Stomach (tissue), 9 donors: ENCODE results near the gene SNX9. TPM values are rescaled to one million over a fixed set of nuclear protein-coding genes. Genes with fewer than 3 reads are reported as not detected.

Experiments used
- DNase-seq, 2 donors: peaks; one replicate each; pipeline versions ENCODE4 v3.0.0 to v3.0.0-alpha.2; 2013 to 2019
- H3K27ac ChIP-seq, 5 donors: fragments of 200-600 bp in 4 of 5; sonication (generic) in 4 of 5; one replicate each; pipeline ENCODE4 v1.5.1; 2013 to 2019; ENCODE audit warnings: mild to moderate bottlenecking in 1 of 5, moderate library complexity in 1 of 5
- H3K27me3 ChIP-seq, 3 donors: fragments of 200-600 bp; sonication (generic); one replicate each; pipeline ENCODE4 v1.5.1; 2017 to 2019; ENCODE audit warnings: mixed run types in 1 of 3
- H3K36me3 ChIP-seq, 4 donors: fragments of 200-600 bp; sonication (generic); 1 replicate in 3 of 4; 2 replicates in 1 of 4; pipeline ENCODE4 v1.5.1; 2016 to 2019
- H3K4me1 ChIP-seq, 4 donors: fragments of 200-600 bp; sonication (generic); one replicate each; pipeline ENCODE4 v1.5.1; 2016 to 2019
- H3K4me3 ChIP-seq, 4 donors: fragments of 200-600 bp; sonication (generic) in 3 of 4; one replicate each; pipeline ENCODE4 v1.5.1; 2016 to 2019; ENCODE audit warnings: mild to moderate bottlenecking in 1 of 4
- H3K9me3 ChIP-seq, 4 donors: fragments of 200-600 bp; sonication (generic); one replicate each; pipeline ENCODE4 v1.5.1; 2016 to 2019
- CTCF ChIP-seq, 7 experiments: fragments of 450-650 bp in 4 of 7; fragments of 200-600 bp in 3 of 7; sonication (generic) in 3 of 7; IDR thresholded peaks; one replicate each; pipeline ENCODE4 v1.5.1; 2016 to 2019; ENCODE audit warnings: antibody characterized with exemption in 7 of 7, control low read depth in 2 of 7, mild to moderate bottlenecking in 1 of 7
- EP300 ChIP-seq: sonication (generic); formaldehyde crosslinking; IDR thresholded peaks from one replicate; pipeline ENCODE4 v1.6.1; 2017; ENCODE audit warnings: antibody characterized with exemption
- POLR2A ChIP-seq, 4 donors: fragments of 450-650 bp; IDR thresholded peaks; one replicate each; pipeline ENCODE4 v1.6.1; 2016; ENCODE audit warnings: antibody characterized with exemption in 4 of 4, control low read depth in 2 of 4, mild to moderate bottlenecking in 1 of 4, moderate library complexity in 1 of 4
- POLR2AphosphoS5 ChIP-seq, 3 donors: sonication (generic); formaldehyde crosslinking; IDR thresholded peaks; one replicate each; pipeline ENCODE4 v1.6.1; 2016; ENCODE audit warnings: antibody characterized with exemption in 3 of 3
- WGBS, 5 donors: extraction: QIAGEN DNeasy Blood & Tissue Kit in 3 of 5; methylation state at CpG; one replicate each; pipeline versions ENCODE4 v1.1.5 to v1.1.7; 2013 to 2018; 5-methylcytosine and 5-hydroxymethylcytosine counted together
- intact Hi-C: fragments of 100-400 bp; cut with DNase I; formaldehyde crosslinking; loops from one replicate; pipeline ENCODE4 v1.15.1; 2023; ENCODE audit warnings: low total_unique reads
- polyA plus RNA-seq, 3 donors: library from polyadenylated mRNA; stranded (reverse); fragments of 200-250 nt; gene quantifications; one replicate each; pipeline ENCODE4 v1.2.3, GENCODE V29; 2013
- total RNA-seq, 5 donors: library from RNA; depleted of rRNA; stranded (reverse); fragments of >200 nt; gene quantifications; one replicate each; pipeline versions ENCODE4 v1.1.0 to v1.2.3, GENCODE V29; 2014 to 2016
- donor health status: healthy with polysubstance abuse.
- donor health status: Bipolar disorder and iron deficiency.
- donor health status: healthy.

SNX9 gene
- total and polyA plus RNA-seq, 8 donors = 21.4 to 58.7 (median 38.7) TPM

DNA sequence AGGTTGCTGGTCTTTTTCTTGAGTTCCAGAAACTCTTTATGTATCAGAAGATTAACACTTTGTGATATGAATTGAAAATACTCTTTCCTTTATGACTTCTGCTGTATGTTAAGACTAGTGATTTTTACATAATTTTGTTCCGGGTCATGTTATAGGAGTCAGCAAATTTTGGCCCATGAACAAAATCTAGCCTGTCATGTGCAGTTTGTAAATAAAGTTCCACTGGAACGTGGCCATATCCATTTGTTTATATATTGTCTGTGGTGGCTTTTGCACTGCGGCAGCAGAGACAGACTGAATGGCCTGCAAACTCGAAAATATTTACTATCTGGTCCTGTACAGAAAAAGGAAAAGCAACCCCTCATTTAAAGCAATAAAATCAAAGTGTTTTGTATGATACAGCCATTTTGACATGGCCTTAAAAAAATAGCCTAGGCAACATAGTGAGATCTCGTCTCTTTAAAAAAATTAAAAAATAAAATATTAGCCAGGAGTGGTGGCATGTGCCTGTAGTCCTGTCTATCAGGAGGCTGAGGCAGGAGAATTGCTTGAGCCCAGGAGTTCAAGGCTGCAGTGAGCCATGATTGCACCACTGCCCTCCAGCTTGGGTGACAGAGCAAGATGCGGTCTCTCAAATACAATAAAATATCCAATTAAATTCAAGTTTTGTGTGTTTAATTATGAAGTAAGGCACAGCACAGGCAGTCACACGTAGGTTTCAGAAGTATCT, 36.9 kb downstream of the SNX9 start:
- 25 to 50% (median 36%) methylated on average over 7 of the region's 7 CpGs for WGBS, 5 donors
- Histone ChIP-seq H3K27ac (no peak overlapping the region), H3K36me3 (no peaks in the 10 kb centered on the region), H3K27me3 (no peaks in the 10 kb centered on the region), H3K4me3 (no peak overlapping the region), H3K4me1 (peaks cover 13 to 67% (median 40%) of the 10 kb centered on the region in 4 donors), H3K9me3 (no peaks in the 10 kb centered on the region)
- intact Hi-C loops = no loop called here
- TF ChIP-seq POLR2A (IDR thresholded peaks at IDR 0.05) = no peak
- TF ChIP-seq CTCF (IDR thresholded peaks at IDR 0.05) = no peak
- no peak for TF ChIP-seq EP300
- TF ChIP-seq POLR2AphosphoS5 (IDR thresholded peaks at IDR 0.05) = no peak
- DNase-seq = no peak

DNA sequence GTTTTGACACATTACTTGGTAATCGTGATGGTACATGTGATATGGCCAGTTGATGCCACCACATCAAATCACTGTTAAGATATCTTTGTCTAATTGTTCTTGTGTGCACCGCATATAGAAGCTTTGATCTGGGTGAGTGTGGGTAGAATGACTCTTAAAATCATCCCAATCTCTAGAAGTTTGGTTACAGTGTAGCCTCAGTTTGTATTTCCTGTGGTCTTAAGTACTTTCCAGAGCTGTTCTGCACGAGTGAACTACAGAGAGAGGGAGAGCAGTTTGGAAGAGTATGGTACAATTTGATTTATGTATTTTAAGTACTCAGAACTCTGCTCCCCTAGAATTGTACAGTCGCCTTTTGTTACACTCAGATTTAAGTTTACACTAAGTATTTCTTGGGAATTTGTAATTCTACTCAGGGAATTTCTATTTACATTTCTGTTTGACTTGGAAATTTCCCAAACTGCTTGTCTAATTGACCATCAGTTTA, 37.5 kb downstream of the SNX9 start:
- Histone ChIP-seq H3K27me3 (no peaks in the 10 kb centered on the region), H3K27ac (no peak overlapping the region), H3K4me3 (no peak overlapping the region), H3K36me3 (no peaks in the 10 kb centered on the region), H3K9me3 (no peaks in the 10 kb centered on the region), H3K4me1 (peaks cover 13 to 70% (median 40%) of the 10 kb centered on the region in 4 donors)
- DNase-seq = peak in 1 of 2 donors; percentile 41
- TF ChIP-seq POLR2A (IDR thresholded peaks at IDR 0.05) (no peak), CTCF (IDR thresholded peaks at IDR 0.05) (no peak), POLR2AphosphoS5 (IDR thresholded peaks at IDR 0.05) (no peak), EP300 (no peak)
- 10 to 30% (median 12%) methylated on average over 4 of the region's 4 CpGs for WGBS, 5 donors
- intact Hi-C loops = no loop called here

DNA sequence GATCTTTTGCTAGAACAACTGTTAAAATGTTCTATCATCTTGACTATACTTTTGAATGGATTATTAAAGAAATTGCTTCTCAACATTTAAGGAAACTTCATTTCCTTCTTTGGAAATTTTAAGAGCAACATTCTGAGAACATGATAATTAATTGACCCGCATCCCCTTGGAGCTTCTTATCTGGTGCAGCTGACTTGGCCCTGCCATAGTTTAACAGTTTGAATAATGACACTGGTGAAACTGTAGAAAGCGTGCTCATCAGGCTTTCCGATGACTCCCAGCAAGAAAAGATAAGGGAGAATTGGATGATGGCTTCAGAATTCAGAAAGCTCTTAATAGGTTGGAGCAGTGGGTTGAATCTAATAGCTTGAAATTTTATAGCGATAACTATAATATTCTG, 38.1 kb downstream of the SNX9 start:
- H3K4me1 ChIP-seq = peaks cover 13 to 70% (median 40%) of the 10 kb centered on the region in 4 donors
- TF ChIP-seq POLR2AphosphoS5 (IDR thresholded peaks at IDR 0.05) (no peak), CTCF (IDR thresholded peaks at IDR 0.05) (no peak), EP300 (no peak), POLR2A (IDR thresholded peaks at IDR 0.05) (no peak)
- no peaks in the 10 kb centered on the region for H3K9me3 ChIP-seq
- intact Hi-C loops = no loop called here
- no peak overlapping the region for H3K27ac ChIP-seq
- H3K27me3 ChIP-seq = no peaks in the 10 kb centered on the region
- no peaks in the 10 kb centered on the region for H3K36me3 ChIP-seq
- WGBS, 5 donors = 69 to 80% (median 75%) methylated on average over 4 of the region's 4 CpGs
- DNase-seq = no peak
- no peak overlapping the region for H3K4me3 ChIP-seq

- Histone ChIP-seq H3K27ac (no peak overlapping the region), H3K9me3 (no peaks in the 10 kb centered on the region), H3K27me3 (no peaks in the 10 kb centered on the region), H3K4me3 (no peak overlapping the region), H3K36me3 (no peaks in the 10 kb centered on the region), H3K4me1 (peaks cover 13 to 70% (median 42%) of the 10 kb centered on the region in 4 donors)
- TF ChIP-seq EP300 (no peak), CTCF (IDR thresholded peaks at IDR 0.05) (no peak), POLR2A (IDR thresholded peaks at IDR 0.05) (no peak), POLR2AphosphoS5 (IDR thresholded peaks at IDR 0.05) (no peak)
- intact Hi-C loops = no loop called here
- WGBS, 5 donors = 60 to 74% (median 65%) methylated on average over 3 of the region's 3 CpGs
- DNase-seq = no peak
Measured at GRCh38 chr6:157861814-157862213, 38.8 kb downstream of the SNX9 start.
